LNCaP clone FGC (cell line): ENCODE results near the gene CELF4.

Source experiments
- DNase-seq: peaks from one replicate; pipeline ENCODE4 v3.0.0-alpha.2; 2011; ENCODE audit warnings: low read depth
- H3K4me3 ChIP-seq: 2 replicates; pipeline ENCODE4 v1.5.1; 2011; ENCODE audit warnings: mild to moderate bottlenecking, low read depth, low read length, control low read depth
- CTCF ChIP-seq: IDR thresholded peaks from 2 replicates; pipeline ENCODE4 v1.5.1; 2012; ENCODE audit warnings: mild to moderate bottlenecking; ENCODE audit not compliant: control insufficient read depth, insufficient read depth; ENCODE audit errors: extremely low read depth

CELF4 gene

DNA sequence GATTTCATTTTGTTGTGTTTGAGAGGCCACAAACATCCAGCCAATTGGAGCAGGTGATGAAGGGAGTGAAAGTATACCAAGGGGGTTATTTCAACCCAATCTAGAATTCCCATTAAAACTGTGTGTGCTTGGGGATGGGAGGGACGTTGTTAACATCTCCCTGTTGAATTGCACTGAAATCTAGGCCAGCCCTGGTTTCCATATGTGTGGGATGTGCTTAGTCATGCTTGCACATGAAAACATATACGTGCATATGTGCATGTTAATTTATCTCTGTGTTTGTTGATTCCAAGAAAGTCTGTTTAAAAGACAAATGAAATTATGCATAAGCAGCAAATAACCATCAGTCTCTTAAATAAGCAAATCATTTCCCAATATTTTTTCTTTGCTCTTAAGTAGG is 5.6 kb downstream of the CELF4 start:
- TF ChIP-seq CTCF, result no peak
- no peak for DNase-seq
- H3K4me3 ChIP-seq, result no peak overlapping the region

- no peak for TF ChIP-seq CTCF
- DNase-seq, result no peak
- no peak overlapping the region for H3K4me3 ChIP-seq
Measured at GRCh38 chr18:37559194-37559593, 6.4 kb downstream of the CELF4 start.

DNA sequence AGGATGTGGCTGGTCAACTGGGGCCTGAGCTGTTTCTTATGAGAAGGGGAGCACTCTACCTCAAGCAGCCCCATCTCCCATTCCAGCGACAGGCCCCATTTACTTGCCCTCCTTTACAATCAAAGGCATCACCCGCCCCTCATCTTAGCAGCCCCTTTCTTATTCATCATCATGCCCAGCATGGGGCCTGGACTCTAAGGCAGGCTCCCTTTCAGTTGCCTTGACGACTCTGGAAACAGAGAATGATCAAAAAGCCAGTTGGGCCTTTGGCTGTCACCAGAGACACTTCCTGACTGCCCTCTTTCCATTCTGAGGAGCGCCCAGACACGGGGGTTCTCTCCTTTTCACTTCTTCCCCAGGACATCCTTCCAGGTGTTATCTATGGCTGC is 11.2 kb downstream of the CELF4 start:
- H3K4me3 ChIP-seq, result no peak overlapping the region
- no peak for DNase-seq
- no peak for TF ChIP-seq CTCF

- no peak for DNase-seq
- H3K4me3 ChIP-seq, result no peak overlapping the region
- TF ChIP-seq CTCF, result peak; percentile 45
Measured at GRCh38 chr18:37553633-37554398, 11.8 kb downstream of the CELF4 start.

GRCh38 chr18:37552286-37552685 is 13.3 kb downstream of the CELF4 start:
- DNase-seq, result no peak
- TF ChIP-seq CTCF, result no peak
- H3K4me3 ChIP-seq, result no peak overlapping the region

DNA sequence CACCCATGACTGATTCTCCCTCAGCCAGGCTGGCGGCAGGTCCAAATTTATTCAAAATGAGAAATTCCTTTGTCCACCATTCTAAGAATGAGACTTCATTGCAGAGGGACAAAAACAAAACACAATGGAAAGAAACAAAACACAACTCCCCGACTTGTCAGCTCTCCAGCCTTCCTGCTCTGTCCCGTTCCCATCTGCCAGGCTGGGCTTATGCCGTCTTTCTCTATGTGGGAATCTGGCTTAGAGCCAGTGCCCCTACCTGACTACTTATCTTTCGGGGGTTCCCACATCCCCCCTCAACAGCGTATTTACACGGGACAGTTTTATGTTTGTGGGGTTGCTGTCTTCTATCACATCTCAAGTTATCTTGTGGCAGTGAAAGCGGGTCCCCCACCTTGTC is 13.8 kb downstream of the CELF4 start:
- H3K4me3 ChIP-seq, result no peak overlapping the region
- no peak for DNase-seq
- TF ChIP-seq CTCF, result no peak

- H3K4me3 ChIP-seq, result no peak overlapping the region
- no peak for TF ChIP-seq CTCF
- no peak for DNase-seq
Measured at GRCh38 chr18:37551249-37551648, 14.3 kb downstream of the CELF4 start.
